H1 (cell line): ENCODE measurements around the gene KRT32. TPM values are rescaled to one million over a fixed set of nuclear protein-coding genes. Genes with fewer than 3 reads are reported as not detected.

ENCODE experiments used
- CTBP2 ChIP-seq: IDR thresholded peaks from 2 replicates; pipeline ENCODE4 v1.7.0; 2011; ENCODE audit warnings: borderline replicate concordance, mild to moderate bottlenecking, moderate library complexity, mixed read lengths, low read length; ENCODE audit not compliant: insufficient read depth, insufficient read length
- PHF8 ChIP-seq: fragments of 200-600 bp; sonication (generic); conservative IDR thresholded peaks from 2 replicates; pipeline ENCODE4 v1.7.1; 2012; ENCODE audit warnings: low read depth, mild to moderate bottlenecking, inconsistent platforms, low read length, moderate library complexity
- TAF1 ChIP-seq: IDR thresholded peaks from 2 replicates; pipeline ENCODE4 v1.6.1; 2011; ENCODE audit warnings: mild to moderate bottlenecking, low read depth, low read length
- polyA plus RNA-seq, 7 experiments: library from polyadenylated mRNA; depleted of rRNA in 3 of 7; stranded (reverse) in 5 of 7; unstranded in 2 of 7; fragments of >200 nt in 5 of 7; fragments of 200-250 nt in 2 of 7; gene quantifications; 1 replicate in 5 of 7; 2 replicates in 1 of 7; 4 replicates in 1 of 7; pipeline versions ENCODE4 v1.2.1 to v1.2.3, GENCODE V29; 2011 to 2013; ENCODE audit warnings: missing spikeins in 2 of 7, mixed read lengths in 2 of 7
- total RNA-seq: library from RNA; stranded (reverse); fragmentation: NEBNext Ultra II Directional; extraction: Animal tissue kit (Norgen Biotek cat#: 25700); gene quantifications from 2 replicates; pipeline ENCODE4 v1.2.1, GENCODE V29; 2021
- TF ChIP-seq, protein P1 (sequence below): IDR thresholded peaks from 2 replicates; pipeline ENCODE4 v1.6.1; 2012; ENCODE audit warnings: inconsistent platforms

Gene KRT32
- total and polyA plus RNA-seq, 2 of the 8 experiments (the other 6 are each of a cell fraction or from before 2014, with no cell fraction given), result not detected

DNA sequence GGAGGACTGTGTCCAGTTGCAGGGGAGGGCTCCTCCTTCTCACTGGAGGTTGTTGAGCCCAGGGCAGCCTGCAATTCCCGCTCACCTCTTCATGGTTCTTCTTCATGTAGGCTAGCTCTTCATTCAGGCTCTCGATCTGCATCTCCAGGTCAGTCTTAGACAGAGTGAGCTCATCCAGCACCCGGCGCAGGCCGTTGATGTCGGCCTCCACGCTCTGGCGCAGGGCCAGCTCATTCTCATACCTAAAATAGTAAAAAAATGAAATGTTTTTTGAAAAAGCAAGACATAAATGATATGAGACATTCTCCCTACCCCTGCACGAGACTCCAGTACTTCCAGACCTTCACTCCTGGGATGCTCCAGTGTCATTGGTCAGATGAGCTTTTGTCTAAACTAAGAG lies 36.0 kb upstream of the KRT32 start (continued):
- TF ChIP-seq CTBP2, result no peak
- no peak for TF ChIP-seq TAF1
- TF ChIP-seq, protein P1, sequence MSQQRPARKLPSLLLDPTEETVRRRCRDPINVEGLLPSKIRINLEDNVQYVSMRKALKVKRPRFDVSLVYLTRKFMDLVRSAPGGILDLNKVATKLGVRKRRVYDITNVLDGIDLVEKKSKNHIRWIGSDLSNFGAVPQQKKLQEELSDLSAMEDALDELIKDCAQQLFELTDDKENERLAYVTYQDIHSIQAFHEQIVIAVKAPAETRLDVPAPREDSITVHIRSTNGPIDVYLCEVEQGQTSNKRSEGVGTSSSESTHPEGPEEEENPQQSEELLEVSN, result no peak
- TF ChIP-seq PHF8, result no peak
